Upper lobe of left lung (tissue), 4 donors: ENCODE results near the gene CLN5.

Experiments
- POLR2AphosphoS5 ChIP-seq, 2 donors: sonication (generic); formaldehyde crosslinking; IDR thresholded peaks; one replicate each; pipeline ENCODE4 v1.5.1; 2017; ENCODE audit warnings: antibody characterized with exemption in 2 of 2
- TF ChIP-seq, protein P1 (sequence below), 6 experiments: fragments of 450-650 bp in 4 of 6; fragments of 200-600 bp in 2 of 6; sonication (generic) in 2 of 6; IDR thresholded peaks; one replicate each; pipeline ENCODE4 v1.5.1; 2016 to 2019; ENCODE audit warnings: antibody characterized with exemption in 6 of 6

DNA sequence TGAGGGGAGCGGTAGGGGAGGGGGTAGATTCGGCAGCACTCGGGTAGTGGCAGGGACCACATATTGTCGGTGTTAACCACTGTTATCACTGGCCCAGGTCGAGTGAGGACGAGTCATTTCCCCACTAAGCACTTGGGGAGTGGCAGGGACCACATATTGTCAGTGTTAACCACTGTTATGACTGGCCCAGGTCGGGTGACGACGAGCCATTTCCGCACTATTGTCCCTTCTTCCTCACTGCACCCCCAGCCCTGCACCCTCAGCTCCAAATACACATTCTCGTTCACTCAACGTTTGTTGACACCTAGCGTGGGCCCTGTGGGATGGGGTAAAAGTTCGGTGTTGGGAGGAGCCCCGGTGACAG is 467 bp upstream of the CLN5 start:
- TF ChIP-seq, protein P1, sequence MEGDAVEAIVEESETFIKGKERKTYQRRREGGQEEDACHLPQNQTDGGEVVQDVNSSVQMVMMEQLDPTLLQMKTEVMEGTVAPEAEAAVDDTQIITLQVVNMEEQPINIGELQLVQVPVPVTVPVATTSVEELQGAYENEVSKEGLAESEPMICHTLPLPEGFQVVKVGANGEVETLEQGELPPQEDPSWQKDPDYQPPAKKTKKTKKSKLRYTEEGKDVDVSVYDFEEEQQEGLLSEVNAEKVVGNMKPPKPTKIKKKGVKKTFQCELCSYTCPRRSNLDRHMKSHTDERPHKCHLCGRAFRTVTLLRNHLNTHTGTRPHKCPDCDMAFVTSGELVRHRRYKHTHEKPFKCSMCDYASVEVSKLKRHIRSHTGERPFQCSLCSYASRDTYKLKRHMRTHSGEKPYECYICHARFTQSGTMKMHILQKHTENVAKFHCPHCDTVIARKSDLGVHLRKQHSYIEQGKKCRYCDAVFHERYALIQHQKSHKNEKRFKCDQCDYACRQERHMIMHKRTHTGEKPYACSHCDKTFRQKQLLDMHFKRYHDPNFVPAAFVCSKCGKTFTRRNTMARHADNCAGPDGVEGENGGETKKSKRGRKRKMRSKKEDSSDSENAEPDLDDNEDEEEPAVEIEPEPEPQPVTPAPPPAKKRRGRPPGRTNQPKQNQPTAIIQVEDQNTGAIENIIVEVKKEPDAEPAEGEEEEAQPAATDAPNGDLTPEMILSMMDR (IDR thresholded peaks at IDR 0.05): no peak
- TF ChIP-seq POLR2AphosphoS5 (IDR thresholded peaks at IDR 0.05): no peak
